IMR-90 (cell line): ENCODE measurements around the gene FIBCD1. TPM values are rescaled to one million over a fixed set of nuclear protein-coding genes. Genes with fewer than 3 reads are reported as not detected.
A peak's percentile ranks its signal among the peaks of the same experiment; 100 is the strongest.

Source experiments
- ATAC-seq: fragments of 200-7000 bp; cut with Tn5 transposase; 2 replicates; pipeline ENCODE4 v1.9.1; 2020; ENCODE audit warnings: low read depth, mild to moderate bottlenecking, moderate library complexity
- BruUV-seq: library from RNA; stranded (reverse); fragments of 400-500 nt; replicated peaks from 2 replicates; lab custom pipeline; 2021; lab: Mats Ljungman, UMichigan
- CTCF ChIA-PET: fragments of 300-600 bp; formaldehyde crosslinking; extraction: SDS; loops from one replicate; lab custom pipeline; 2021; ENCODE audit warnings: antibody characterized with exemption; lab: Yijun Ruan, JAX
- POLR2A ChIA-PET: fragments of 300-600 bp; sonication (Branson Sonifier 250); formaldehyde crosslinking; loops from one replicate; lab custom pipeline; 2022; ENCODE audit warnings: antibody characterized with exemption; ENCODE audit not compliant: unreplicated experiment; lab: Charles Lee
- DNase-seq: peaks from one replicate; pipeline ENCODE4 v3.0.0; 2013
- H2AFZ ChIP-seq: replicated peaks from 2 replicates; pipeline ENCODE3; 2013; ENCODE audit warnings: low read length, mild to moderate bottlenecking; ENCODE audit not compliant: poor library complexity
- H2AK5ac ChIP-seq: 2 replicates; pipeline ENCODE4 v1.6.1; 2013; ENCODE audit warnings: low read depth, low read length, inconsistent platforms
- H2AK9ac ChIP-seq: replicated peaks from 2 replicates; pipeline ENCODE3; 2013; ENCODE audit warnings: mild to moderate bottlenecking, low read depth, low read length, moderate library complexity; ENCODE audit not compliant: poor library complexity
- H2BK120ac ChIP-seq: 2 replicates; pipeline ENCODE4 v1.6.1; 2013; ENCODE audit warnings: low read depth, low read length, inconsistent platforms
- H2BK15ac ChIP-seq: 3 replicates; pipeline ENCODE4 v1.6.1; 2013; ENCODE audit warnings: low read depth, low read length, inconsistent platforms
- H2BK20ac ChIP-seq: 2 replicates; pipeline ENCODE4 v1.6.1; 2013; ENCODE audit warnings: low read depth, mild to moderate bottlenecking, inconsistent platforms, low read length, moderate library complexity
- H2BK5ac ChIP-seq: 2 replicates; pipeline ENCODE4 v1.6.1; 2013; ENCODE audit warnings: mild to moderate bottlenecking, low read depth, low read length, inconsistent platforms; ENCODE audit not compliant: poor library complexity, severe bottlenecking
- H3K14ac ChIP-seq: replicated peaks from 2 replicates; pipeline ENCODE4 v1.6.1; 2013; ENCODE audit warnings: low read depth, low read length, inconsistent platforms
- H3K18ac ChIP-seq: 2 replicates; pipeline ENCODE4 v1.6.1; 2013; ENCODE audit warnings: low read depth, low read length, control low read depth
- H3K23ac ChIP-seq: 2 replicates; pipeline ENCODE4 v1.6.1; 2013; ENCODE audit warnings: low read depth, low read length, inconsistent platforms
- H3K27ac ChIP-seq: 2 replicates; pipeline ENCODE4 v1.5.1; 2013; ENCODE audit warnings: mild to moderate bottlenecking, control low read depth, low read length; ENCODE audit not compliant: insufficient read depth
- H3K27me3 ChIP-seq: 2 replicates; pipeline ENCODE4 v1.6.1; 2013; ENCODE audit warnings: low read length; ENCODE audit not compliant: control insufficient read depth, insufficient read depth
- H3K36me3 ChIP-seq: 2 replicates; pipeline ENCODE4 v1.6.1; 2013; ENCODE audit warnings: low read length, mixed read lengths; ENCODE audit not compliant: control insufficient read depth, insufficient read depth
- H3K4ac ChIP-seq: 2 replicates; pipeline ENCODE4 v1.6.1; 2013; ENCODE audit warnings: low read depth, low read length, inconsistent platforms
- H3K4me1 ChIP-seq: 2 replicates; pipeline ENCODE4 v1.6.1; 2013; ENCODE audit warnings: low read length, mixed read lengths; ENCODE audit not compliant: control insufficient read depth, insufficient read depth
- H3K4me2 ChIP-seq: 2 replicates; pipeline ENCODE4 v1.6.1; 2013; ENCODE audit warnings: low read depth, mild to moderate bottlenecking, control low read depth, low read length, moderate library complexity
- H3K4me3 ChIP-seq: 2 replicates; pipeline ENCODE4 v1.5.1; 2013; ENCODE audit warnings: low read depth, mild to moderate bottlenecking, control low read depth, low read length, moderate library complexity; ENCODE audit not compliant: insufficient read depth
- H3K56ac ChIP-seq: 2 replicates; pipeline ENCODE4 v1.6.1; 2013; ENCODE audit warnings: low read length, inconsistent platforms; ENCODE audit not compliant: insufficient read depth; ENCODE audit errors: extremely low read depth
- H3K79me1 ChIP-seq, 2 experiments: 2 replicates each; pipeline ENCODE4 v1.6.1; 2013; ENCODE audit warnings: low read length in 2 of 2, inconsistent platforms in 1 of 2, low read depth in 1 of 2
- H3K9ac ChIP-seq: 2 replicates; pipeline ENCODE4 v1.6.1; 2013; ENCODE audit warnings: low read depth, low read length, control low read depth
- H3K9me1 ChIP-seq: 2 replicates; pipeline ENCODE4 v1.6.1; 2013; ENCODE audit warnings: low read length, inconsistent platforms; ENCODE audit not compliant: insufficient read depth
- H3K9me3 ChIP-seq: 2 replicates; pipeline ENCODE4 v1.6.1; 2013; ENCODE audit warnings: low read length; ENCODE audit not compliant: control insufficient read depth, insufficient read depth
- H4K20me1 ChIP-seq: 2 replicates; pipeline ENCODE4 v1.6.1; 2013; ENCODE audit warnings: low read length, inconsistent platforms; ENCODE audit not compliant: insufficient read depth
- H4K5ac ChIP-seq: 2 replicates; pipeline ENCODE4 v1.6.1; 2013; ENCODE audit warnings: mild to moderate bottlenecking, low read depth, low read length, control low read depth
- H4K8ac ChIP-seq, 2 experiments: 2 replicates each; pipeline ENCODE4 v1.6.1; 2013; ENCODE audit warnings: low read depth in 2 of 2, low read length in 2 of 2, control low read depth in 1 of 2, inconsistent platforms in 1 of 2
- H4K91ac ChIP-seq: 2 replicates; pipeline ENCODE4 v1.6.1; 2013; ENCODE audit warnings: low read depth, low read length, inconsistent platforms; ENCODE audit not compliant: insufficient read depth
- BHLHE40 ChIP-seq: fragments of 150-350 bp; IDR thresholded peaks from 2 replicates; pipeline ENCODE4 v1.6.1; 2016; ENCODE audit warnings: mild to moderate bottlenecking, low read depth, low read length
- CEBPB ChIP-seq: IDR thresholded peaks from 2 replicates; pipeline ENCODE4 v1.6.1; 2012; ENCODE audit warnings: low read depth, low read length, improper control_type of control experiment
- FOS ChIP-seq: fragments of 150-350 bp; IDR thresholded peaks from 2 replicates; pipeline ENCODE4 v1.6.1; 2016; ENCODE audit warnings: low read depth, low read length
- MAFK ChIP-seq: IDR thresholded peaks from 2 replicates; pipeline ENCODE4 v1.6.1; 2012; ENCODE audit warnings: low read depth, low read length, improper control_type of control experiment
- MAZ ChIP-seq: IDR thresholded peaks from 2 replicates; pipeline ENCODE4 v1.6.1; 2012; ENCODE audit warnings: low read depth, mild to moderate bottlenecking, low read length, improper control_type of control experiment, moderate library complexity, borderline replicate concordance
- MXI1 ChIP-seq: IDR thresholded peaks from 2 replicates; pipeline ENCODE4 v1.6.1; 2012; ENCODE audit warnings: low read depth, mild to moderate bottlenecking, low read length, moderate library complexity, borderline replicate concordance
- NFE2L2 ChIP-seq: fragments of 150-350 bp; IDR thresholded peaks from 2 replicates; pipeline ENCODE4 v1.6.1; 2016; ENCODE audit warnings: low read depth, mild to moderate bottlenecking, low read length
- POLR2A ChIP-seq: IDR thresholded peaks from 2 replicates; pipeline ENCODE4 v1.6.1; 2012; ENCODE audit warnings: mild to moderate bottlenecking, low read depth, low read length
- RAD21 ChIP-seq: IDR thresholded peaks from 2 replicates; pipeline ENCODE4 v1.6.1; 2012; ENCODE audit warnings: low read length, improper control_type of control experiment
- RCOR1 ChIP-seq: IDR thresholded peaks from 2 replicates; pipeline ENCODE4 v1.6.1; 2012; ENCODE audit warnings: mild to moderate bottlenecking, low read length, improper control_type of control experiment; ENCODE audit not compliant: insufficient replicate concordance
- SMC3 ChIP-seq: fragments of 150-350 bp; IDR thresholded peaks from 2 replicates; pipeline ENCODE4 v1.6.1; 2016; ENCODE audit warnings: low read depth, mild to moderate bottlenecking, antibody characterized with exemption, low read length, moderate library complexity
- WGBS, 2 experiments: methylation state at CpG; one replicate each; pipeline versions ENCODE4 v1.1.5 to v1.1.7; 2013; ENCODE audit warnings: missing lambda C conversion rate in 2 of 2; ENCODE audit not compliant: insufficient read length in 1 of 2; ENCODE audit errors: extremely low coverage in 2 of 2; 5-methylcytosine and 5-hydroxymethylcytosine counted together
- dilution Hi-C: fragments of 300-500 bp; cut with HindIII; formaldehyde crosslinking; loops from one replicate; pipeline ENCODE4 v1.14.3; 2018; ENCODE audit warnings: low sequenced_read_pairs; ENCODE audit not compliant: unreplicated experiment
- in situ Hi-C: fragments of 300-500 bp; cut with MboI; formaldehyde crosslinking; loops from 3 replicates; pipeline ENCODE4 v1.14.3; 2019; ENCODE audit warnings: low sequenced_read_pairs, inconsistent platforms, mixed read lengths
- intact Hi-C: fragments of 100-400 bp; cut with micrococcal nuclease; formaldehyde crosslinking; loops from 2 replicates; pipeline ENCODE4 v1.10.0; 2022
- polyA plus RNA-seq, 3 experiments: library from polyadenylated mRNA; depleted of rRNA; stranded (reverse); fragments of >200 nt; gene quantifications; 2 replicates each; pipeline ENCODE4 v1.2.3, GENCODE V29; 2012; ENCODE audit warnings: low replicate concordance in 1 of 3
- total RNA-seq: library from RNA; depleted of rRNA; stranded (reverse); fragments of >200 nt; gene quantifications from 2 replicates; pipeline ENCODE4 v1.2.3, GENCODE V29; 2012
- TF ChIP-seq, protein P1 (sequence below): fragments of 150-350 bp; IDR thresholded peaks from 2 replicates; pipeline ENCODE4 v1.6.1; 2016; ENCODE audit warnings: low read depth, mild to moderate bottlenecking, low read length, moderate library complexity, borderline replicate concordance
- TF ChIP-seq, protein P2 (sequence below): conservative IDR thresholded peaks from 2 replicates; pipeline ENCODE4 v1.5.1; 2012; ENCODE audit warnings: mild to moderate bottlenecking, low read depth, low read length, improper control_type of control experiment

Gene FIBCD1
- total and polyA plus RNA-seq, 2 of the 4 experiments (the other 2 are of a cell fraction), result 1.1 to 10.1 TPM

DNA sequence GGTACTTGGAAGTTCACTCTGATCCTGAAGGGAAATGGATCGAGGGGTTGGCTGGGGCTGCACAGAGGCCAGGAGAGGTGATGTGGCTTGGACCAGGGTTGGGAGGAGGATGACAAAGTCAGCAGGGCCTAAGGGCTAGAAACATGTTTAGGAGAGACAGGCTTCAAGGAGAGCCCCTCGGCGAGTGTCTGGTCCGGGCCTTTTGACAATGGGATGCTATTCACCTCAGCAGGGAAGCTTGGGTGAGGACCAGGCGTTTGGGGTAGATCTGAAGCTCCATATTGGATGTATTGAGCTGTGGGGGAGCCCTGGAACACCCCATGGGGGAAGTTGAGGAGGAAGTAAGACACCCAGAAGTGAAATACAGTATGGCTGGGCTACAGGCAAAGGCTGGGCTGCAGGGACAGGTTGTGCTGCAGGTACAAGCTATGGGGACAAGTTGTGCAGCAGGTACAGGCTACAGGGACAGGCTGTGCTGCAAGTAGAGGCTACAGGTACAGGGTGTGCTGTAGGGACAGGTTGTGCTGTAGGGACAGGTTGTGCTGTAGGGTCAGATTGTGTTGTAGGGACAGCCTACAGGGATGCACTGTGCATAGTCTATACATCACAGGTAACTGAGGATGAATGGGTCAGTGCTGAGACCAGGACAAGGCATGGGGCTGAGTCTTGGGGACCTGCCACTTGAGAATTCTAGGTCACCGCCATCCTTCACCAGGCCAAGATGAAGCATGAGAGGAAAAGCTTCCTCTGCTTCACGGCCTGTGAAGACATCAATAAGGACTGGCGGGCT, 22.7 kb upstream of the FIBCD1 start:
- TF ChIP-seq, protein P1, sequence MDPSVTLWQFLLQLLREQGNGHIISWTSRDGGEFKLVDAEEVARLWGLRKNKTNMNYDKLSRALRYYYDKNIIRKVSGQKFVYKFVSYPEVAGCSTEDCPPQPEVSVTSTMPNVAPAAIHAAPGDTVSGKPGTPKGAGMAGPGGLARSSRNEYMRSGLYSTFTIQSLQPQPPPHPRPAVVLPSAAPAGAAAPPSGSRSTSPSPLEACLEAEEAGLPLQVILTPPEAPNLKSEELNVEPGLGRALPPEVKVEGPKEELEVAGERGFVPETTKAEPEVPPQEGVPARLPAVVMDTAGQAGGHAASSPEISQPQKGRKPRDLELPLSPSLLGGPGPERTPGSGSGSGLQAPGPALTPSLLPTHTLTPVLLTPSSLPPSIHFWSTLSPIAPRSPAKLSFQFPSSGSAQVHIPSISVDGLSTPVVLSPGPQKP, result no peak
- TF ChIP-seq MAZ (no peak), NFE2L2 (no peak), RAD21 (no peak), MXI1 (no peak), FOS (no peak), CEBPB (no peak), SMC3 (no peak), POLR2A (no peak), RCOR1 (no peak), MAFK (no peak), BHLHE40 (no peak)
- TF ChIP-seq, protein P2, sequence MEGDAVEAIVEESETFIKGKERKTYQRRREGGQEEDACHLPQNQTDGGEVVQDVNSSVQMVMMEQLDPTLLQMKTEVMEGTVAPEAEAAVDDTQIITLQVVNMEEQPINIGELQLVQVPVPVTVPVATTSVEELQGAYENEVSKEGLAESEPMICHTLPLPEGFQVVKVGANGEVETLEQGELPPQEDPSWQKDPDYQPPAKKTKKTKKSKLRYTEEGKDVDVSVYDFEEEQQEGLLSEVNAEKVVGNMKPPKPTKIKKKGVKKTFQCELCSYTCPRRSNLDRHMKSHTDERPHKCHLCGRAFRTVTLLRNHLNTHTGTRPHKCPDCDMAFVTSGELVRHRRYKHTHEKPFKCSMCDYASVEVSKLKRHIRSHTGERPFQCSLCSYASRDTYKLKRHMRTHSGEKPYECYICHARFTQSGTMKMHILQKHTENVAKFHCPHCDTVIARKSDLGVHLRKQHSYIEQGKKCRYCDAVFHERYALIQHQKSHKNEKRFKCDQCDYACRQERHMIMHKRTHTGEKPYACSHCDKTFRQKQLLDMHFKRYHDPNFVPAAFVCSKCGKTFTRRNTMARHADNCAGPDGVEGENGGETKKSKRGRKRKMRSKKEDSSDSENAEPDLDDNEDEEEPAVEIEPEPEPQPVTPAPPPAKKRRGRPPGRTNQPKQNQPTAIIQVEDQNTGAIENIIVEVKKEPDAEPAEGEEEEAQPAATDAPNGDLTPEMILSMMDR, result no peak
- WGBS, 2 experiments, result 100% methylated on average over 5 of the region's 8 CpGs; no CpG with 5 or more reads in 1 of the 2 experiments
- CTCF ChIA-PET, result interaction anchor here (0.6 kb wide), 1 partner anchor 37 kb away, joined by 3 read pairs; no protein-coding TSS in a partner anchor
- Histone ChIP-seq H3K18ac (peak overlapping the region; percentile 67), H3K36me3 (no peaks in the 10 kb centered on the region), H3K4me3 (no peak overlapping the region), H3K4me2 (peak overlapping the region; percentile 52; the same call in 1 of the 2 replicates), H3K27ac (no peak overlapping the region; the same call in 1 of the 2 replicates), H3K14ac (peak overlapping the region; percentile 53), H3K9ac (no peak overlapping the region), H2BK15ac (peak overlapping the region; percentile 96; the same call in 2 of the 3 replicates), H4K5ac (peak overlapping the region; percentile 31), H4K91ac (peak overlapping the region; percentile 93), H2BK120ac (peak overlapping the region; percentile 96), H3K9me3 (peaks cover 3% of the 10 kb centered on the region; the same call in 1 of the 2 replicates), H3K27me3 (peaks cover 3% of the 10 kb centered on the region; the same call in 1 of the 2 replicates), H3K9me1 (peaks cover 13% of the 10 kb centered on the region), H3K4me1 (peaks cover 10% of the 10 kb centered on the region), H2BK5ac (peak overlapping the region; percentile 66), H2AK5ac (peak overlapping the region; percentile 97), H3K23ac (peak overlapping the region; percentile 47), H2AK9ac (peak overlapping the region; percentile 86), H4K20me1 (no peaks in the 10 kb centered on the region), H2BK20ac (peak overlapping the region; percentile 95), H3K56ac (no peak overlapping the region), H3K4ac (peak overlapping the region; percentile 92), H4K8ac (peak overlapping the region; percentile 21 to 68; a peak in 3 of 4 replicates), H2AFZ (peak overlapping the region; percentile 54), H3K79me1 (no peaks in the 10 kb centered on the region)
- DNase-seq, result no peak
- dilution Hi-C loops, result no loop called here
- POLR2A ChIA-PET, result no interaction called here
- in situ Hi-C loops, result no loop called here
- intact Hi-C loops, result no loop called here
- no peak for ATAC-seq
- BruUV-seq, result no TSS peak
